ENCODE measurements around the gene RET.

GRCh38 chr10:43138021-43138756 lies 61.3 kb downstream of the RET start, which contains the start of gene CSGALNACT2:
- no peak for TF ChIP-seq CTCF (IDR thresholded peaks at IDR 0.05; ENCODE audit: low read depth, low read length)
- peak; percentile 70 for TF ChIP-seq POLR2A (IDR thresholded peaks at IDR 0.05; ENCODE audit: extremely low read depth, insufficient read length)

Measured in NB4 (cell line).